NCI-H2196 (cell line): ENCODE data around the gene RFC3.
"Not testable (repeated sequence)": the region's sequence is repeated elsewhere in the genome, so short reads cannot be mapped to it uniquely, and the experiment has no call there.

Experiments
- DNase-seq: peaks from one replicate; lab custom pipeline; 2025; ENCODE audit not compliant: unreplicated experiment; lab: John Stamatoyannopoulos, UW

The RFC3 gene

GRCh38 chr13:33806470-33807248, 11.3 kb upstream of the RFC3 start:
- no peak for DNase-seq

GRCh38 chr13:33812829-33813228, 5.1 kb upstream of the RFC3 start:
- DNase-seq = not testable (repeated sequence)

GRCh38 chr13:33815011-33815550, 2.9 kb upstream of the RFC3 start:
- no peak for DNase-seq

GRCh38 chr13:33816912-33817311, 1.0 kb upstream of the RFC3 start:
- DNase-seq = no peak

GRCh38 chr13:33817513-33817900, 442 bp upstream of the RFC3 start:
- no peak for DNase-seq

GRCh38 chr13:33825083-33825482, 7.1 kb downstream of the RFC3 start:
- DNase-seq = no peak

GRCh38 chr13:33827139-33827538, 9.2 kb downstream of the RFC3 start:
- no peak for DNase-seq

GRCh38 chr13:33828431-33829129, 10.6 kb downstream of the RFC3 start:
- no peak for DNase-seq

GRCh38 chr13:33832872-33833271, 14.9 kb downstream of the RFC3 start:
- no peak for DNase-seq

- DNase-seq = no peak
These were observed 20.7 kb downstream of the RFC3 start for GRCh38 chr13:33838647-33839046.

GRCh38 chr13:33840402-33840801, 22.5 kb downstream of the RFC3 start:
- no peak for DNase-seq

GRCh38 chr13:33842207-33842606, 24.3 kb downstream of the RFC3 start:
- no peak for DNase-seq

GRCh38 chr13:33842986-33843385, 25.0 kb downstream of the RFC3 start:
- no peak for DNase-seq

- DNase-seq = no peak
These were observed 27.8 kb downstream of the RFC3 start for GRCh38 chr13:33845572-33846302.

- DNase-seq = no peak
These were observed 28.5 kb downstream of the RFC3 start for GRCh38 chr13:33846303-33847062.

- no peak for DNase-seq
These were observed 31.3 kb downstream of the RFC3 start for GRCh38 chr13:33849211-33849610.

- no peak for DNase-seq
These were observed 37.5 kb downstream of the RFC3 start for GRCh38 chr13:33855371-33855895.

- no peak for DNase-seq
These were observed 41.8 kb downstream of the RFC3 start for GRCh38 chr13:33859691-33860303.

- DNase-seq = no peak
These were observed 42.6 kb downstream of the RFC3 start for GRCh38 chr13:33860526-33860925.

GRCh38 chr13:33862016-33862415, 44.1 kb downstream of the RFC3 start:
- no peak for DNase-seq
